NB4 (cell line): ENCODE results near the gene GAB3.

Experiments used
- MYC ChIP-seq: IDR thresholded peaks from 2 replicates; pipeline ENCODE4 v1.6.1; 2011; ENCODE audit warnings: low read depth, low read length
- POLR2A ChIP-seq: IDR thresholded peaks from 2 replicates; pipeline ENCODE4 v1.6.1; 2011; ENCODE audit warnings: mild to moderate bottlenecking; ENCODE audit not compliant: insufficient read length; ENCODE audit errors: extremely low read depth
- TF ChIP-seq, protein P1 (sequence below): IDR thresholded peaks from one replicate; pipeline ENCODE4 v1.5.1; 2012; ENCODE audit warnings: low read depth, low read length
- TF ChIP-seq, protein P2 (sequence below): IDR thresholded peaks from 2 replicates; pipeline ENCODE4 v1.6.1; 2011; ENCODE audit warnings: low read depth, low read length

- TF ChIP-seq POLR2A (no peak), MYC (no peak)
- TF ChIP-seq, protein P1, sequence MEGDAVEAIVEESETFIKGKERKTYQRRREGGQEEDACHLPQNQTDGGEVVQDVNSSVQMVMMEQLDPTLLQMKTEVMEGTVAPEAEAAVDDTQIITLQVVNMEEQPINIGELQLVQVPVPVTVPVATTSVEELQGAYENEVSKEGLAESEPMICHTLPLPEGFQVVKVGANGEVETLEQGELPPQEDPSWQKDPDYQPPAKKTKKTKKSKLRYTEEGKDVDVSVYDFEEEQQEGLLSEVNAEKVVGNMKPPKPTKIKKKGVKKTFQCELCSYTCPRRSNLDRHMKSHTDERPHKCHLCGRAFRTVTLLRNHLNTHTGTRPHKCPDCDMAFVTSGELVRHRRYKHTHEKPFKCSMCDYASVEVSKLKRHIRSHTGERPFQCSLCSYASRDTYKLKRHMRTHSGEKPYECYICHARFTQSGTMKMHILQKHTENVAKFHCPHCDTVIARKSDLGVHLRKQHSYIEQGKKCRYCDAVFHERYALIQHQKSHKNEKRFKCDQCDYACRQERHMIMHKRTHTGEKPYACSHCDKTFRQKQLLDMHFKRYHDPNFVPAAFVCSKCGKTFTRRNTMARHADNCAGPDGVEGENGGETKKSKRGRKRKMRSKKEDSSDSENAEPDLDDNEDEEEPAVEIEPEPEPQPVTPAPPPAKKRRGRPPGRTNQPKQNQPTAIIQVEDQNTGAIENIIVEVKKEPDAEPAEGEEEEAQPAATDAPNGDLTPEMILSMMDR, result no peak
- TF ChIP-seq, protein P2, sequence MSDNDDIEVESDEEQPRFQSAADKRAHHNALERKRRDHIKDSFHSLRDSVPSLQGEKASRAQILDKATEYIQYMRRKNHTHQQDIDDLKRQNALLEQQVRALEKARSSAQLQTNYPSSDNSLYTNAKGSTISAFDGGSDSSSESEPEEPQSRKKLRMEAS, result no peak
Measured at GRCh38 chrX:154658957-154659356, 91.9 kb downstream of the GAB3 start.
